Fibroblast of skin of left biceps (primary cell): ENCODE results near the gene SETD7.
A peak's percentile ranks its signal among the peaks of the same experiment; 100 is the strongest.

Source experiments
- DNase-seq, 2 experiments: peaks; one replicate each; pipeline ENCODE4 v3.0.0-alpha.2; 2013; ENCODE audit warnings: low read depth in 2 of 2

SETD7 gene

DNA sequence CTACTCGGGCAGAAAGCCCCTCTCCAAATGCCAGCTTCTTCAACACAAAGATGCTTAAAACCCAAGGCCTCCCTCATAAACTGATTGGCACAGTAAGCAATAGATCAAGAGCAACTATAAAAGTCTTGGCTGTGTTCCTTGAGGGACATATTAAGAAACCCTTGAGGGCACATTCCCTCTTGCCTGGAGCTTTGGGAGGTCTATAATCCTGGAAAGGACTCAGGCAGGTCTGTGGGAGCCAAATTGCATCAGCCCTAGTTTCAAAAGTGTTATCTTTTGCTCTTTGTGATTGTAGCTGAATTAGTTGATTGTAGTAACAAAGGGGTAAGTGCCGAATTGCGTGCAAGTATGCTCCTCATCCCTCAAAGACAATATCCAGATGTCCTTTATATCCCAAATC lies 18.6 kb upstream of the SETD7 start:
- no peak for DNase-seq

DNA sequence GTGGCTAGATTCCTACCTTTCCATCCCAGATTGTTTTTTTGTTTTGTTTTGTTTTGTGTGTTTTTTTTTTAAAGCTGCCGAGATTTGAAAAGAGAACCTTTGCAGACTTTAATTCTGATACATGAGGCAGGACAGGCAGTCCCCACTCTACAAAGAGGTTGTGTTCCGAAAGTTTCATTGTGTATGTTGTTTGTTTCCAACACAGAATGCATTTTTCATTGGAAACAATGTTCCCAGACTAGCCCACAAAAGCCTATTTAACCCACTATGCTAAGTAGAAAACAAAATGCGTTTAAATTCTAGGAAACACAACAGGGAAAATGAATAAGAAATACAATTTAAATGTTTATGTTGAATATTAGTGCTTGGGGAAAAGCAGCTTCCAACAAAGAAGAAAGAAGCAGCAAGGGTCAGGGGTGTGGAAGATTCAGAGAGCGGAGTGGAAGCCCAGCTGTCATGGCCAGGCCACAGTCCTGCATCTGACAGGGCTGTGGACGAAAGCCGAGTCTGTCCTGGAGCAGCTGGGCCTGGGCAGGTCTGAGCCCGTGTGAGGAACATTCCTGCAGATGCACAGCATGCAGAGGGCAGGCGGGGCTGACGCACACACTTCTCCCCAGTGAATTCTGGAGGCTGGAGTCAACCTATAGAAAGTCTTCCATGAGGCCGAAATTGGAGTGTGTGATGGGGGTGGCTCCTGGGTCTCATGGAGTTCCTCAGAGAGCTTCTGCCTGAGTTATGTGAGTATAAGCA lies 12.4 kb upstream of the SETD7 start:
- DNase-seq, result no peak

DNA sequence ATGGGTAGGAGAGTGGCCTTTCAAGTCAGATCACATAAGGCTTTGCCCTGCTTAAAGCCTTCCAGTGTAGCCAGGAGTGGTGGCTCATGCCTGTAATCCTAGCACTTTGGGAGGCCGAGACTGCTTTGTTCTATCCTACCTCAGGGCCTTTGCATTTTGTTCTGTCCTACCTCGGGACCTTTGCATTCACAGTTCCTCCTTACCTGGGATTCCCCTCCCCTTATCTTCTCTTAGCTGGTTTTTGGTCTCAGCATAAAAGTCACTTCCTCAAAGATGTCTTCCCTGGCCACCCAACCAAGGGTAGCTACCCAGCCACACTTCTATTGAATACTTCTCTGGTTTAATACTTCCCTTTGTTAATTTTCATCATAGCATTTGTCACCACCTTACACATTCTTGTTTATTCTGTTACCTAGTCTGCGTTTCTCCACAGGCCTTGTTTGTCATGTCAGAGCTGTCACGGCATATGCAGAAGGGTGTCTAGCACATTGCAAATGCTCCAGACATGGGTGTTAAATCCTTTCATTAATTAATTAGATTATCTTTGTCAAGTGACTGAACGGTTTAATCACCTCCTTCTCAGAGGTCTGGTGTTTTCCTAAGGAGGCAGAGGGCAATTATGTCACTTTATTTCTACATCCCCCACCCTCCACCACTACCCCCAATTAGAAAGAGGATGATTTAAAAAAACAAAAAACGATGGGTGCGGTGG lies 11.3 kb upstream of the SETD7 start:
- no peak for DNase-seq

DNA sequence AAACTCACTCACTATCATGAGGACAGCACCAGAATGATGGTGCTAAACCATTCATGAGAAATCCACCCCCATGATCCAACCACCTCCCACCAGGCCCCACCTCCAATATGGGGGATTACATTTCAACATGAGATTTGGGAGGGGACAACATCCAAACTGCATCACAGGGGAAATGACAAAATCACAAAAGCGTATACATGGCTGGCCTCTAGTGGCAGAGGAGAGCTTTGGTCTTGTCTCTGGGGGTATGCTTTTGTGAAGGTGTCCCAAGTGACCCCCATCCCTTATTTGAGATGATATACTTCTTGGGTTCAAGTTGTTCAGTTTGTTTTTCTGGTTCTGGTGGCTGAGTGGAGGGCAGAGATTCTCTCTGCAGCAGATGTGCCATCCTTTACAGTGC lies 8.5 kb upstream of the SETD7 start:
- DNase-seq, result no peak

DNA sequence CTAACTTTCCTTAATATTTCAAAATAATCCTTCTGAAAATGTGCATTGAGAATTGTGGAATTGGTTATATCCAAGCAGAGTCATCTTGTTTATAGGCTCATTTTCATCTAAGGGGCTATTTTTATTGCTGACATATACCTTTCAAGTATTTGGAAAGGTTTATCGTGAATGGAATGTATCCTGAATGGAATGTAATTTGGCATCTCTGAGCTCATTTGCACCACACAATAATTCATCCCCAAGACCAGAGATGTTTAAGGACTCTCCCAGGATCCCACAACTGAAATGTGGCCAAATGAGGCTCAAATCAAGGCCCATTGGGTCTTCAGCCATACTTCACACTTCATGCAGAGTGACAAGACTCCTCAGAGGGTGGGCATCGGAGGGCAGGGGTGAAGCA lies 7.5 kb upstream of the SETD7 start:
- DNase-seq, result no peak

DNA sequence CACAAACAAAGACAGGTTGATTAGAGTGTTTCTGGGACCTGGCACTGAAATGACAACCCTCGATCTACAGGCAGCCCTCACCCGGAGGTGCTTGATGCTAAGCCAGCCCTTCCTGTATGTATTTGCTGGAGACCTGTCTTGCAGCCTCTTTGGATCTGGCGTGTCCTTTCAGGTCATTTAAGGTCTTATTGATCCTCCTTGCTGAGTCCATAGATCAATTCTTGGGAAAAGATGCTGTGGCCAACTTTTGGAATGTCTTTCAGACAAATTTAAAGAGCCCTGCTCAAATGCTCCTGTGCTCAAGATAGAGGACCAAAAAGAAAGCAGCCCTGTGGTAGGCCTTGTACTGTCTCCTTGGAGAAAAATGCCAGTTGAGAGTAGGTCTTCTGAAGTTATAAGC lies 6.8 kb upstream of the SETD7 start:
- DNase-seq, result no peak

DNA sequence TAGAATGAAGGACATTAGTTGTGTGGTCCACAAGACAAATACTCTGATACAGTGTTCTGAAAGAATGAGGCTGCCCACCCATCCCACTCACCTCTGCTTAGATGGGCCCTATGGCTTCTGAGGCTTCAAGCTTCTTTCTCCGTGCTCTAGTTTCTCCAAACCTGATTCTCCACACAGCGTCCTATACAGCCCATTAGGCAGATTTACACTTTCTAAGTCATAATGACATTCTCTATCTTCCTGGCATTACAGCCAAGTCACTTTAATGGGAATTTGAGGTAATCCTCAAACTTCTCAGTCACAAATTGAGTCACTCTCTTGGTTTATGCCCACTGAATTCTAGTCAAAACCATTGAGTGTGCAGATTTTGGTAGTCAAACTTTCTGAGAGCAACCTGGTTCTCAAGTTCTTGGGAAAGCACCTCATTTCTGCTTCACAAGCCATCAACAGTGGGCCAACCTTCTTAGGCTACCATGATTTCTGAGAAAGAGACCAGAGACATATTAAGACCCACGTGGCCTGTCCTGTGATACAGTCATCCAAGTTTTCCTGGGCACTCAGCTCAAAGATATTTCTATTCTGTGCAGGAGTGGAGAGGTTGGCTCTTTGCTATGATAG lies 6.2 kb upstream of the SETD7 start:
- no peak for DNase-seq

DNA sequence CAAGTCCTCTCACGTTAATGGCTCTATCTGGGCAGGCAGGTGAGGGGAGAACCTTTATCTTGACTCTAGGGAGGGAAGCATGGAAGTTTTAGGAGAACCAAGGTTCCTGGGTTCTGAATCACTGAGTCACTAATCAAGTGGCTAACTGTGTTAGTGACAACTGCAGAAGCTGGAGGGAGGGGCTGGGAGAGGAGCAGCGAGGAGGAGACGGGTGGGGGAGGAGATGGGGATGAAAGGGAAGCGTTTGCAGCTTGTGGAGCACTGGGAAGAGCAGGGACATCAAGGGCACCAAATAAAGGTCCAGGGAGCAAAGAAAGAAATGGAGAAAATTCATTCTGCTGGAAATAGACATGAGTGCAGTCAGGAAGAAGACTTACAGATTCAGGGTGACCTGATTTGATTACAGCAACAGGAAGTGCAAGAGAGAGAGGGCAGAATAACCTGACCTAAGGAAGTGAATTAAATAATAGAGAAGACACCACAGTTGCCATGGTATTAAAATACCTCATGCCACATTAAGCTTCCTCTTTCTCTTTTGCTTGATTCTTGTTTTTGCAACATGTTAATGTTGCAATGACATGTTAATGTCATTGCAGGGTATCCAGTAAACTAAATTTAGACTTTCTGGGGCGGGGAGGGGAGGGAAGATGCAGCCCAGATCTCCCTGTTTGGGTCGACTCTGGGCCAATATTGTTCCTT lies 4.5 kb upstream of the SETD7 start:
- DNase-seq, result no peak

DNA sequence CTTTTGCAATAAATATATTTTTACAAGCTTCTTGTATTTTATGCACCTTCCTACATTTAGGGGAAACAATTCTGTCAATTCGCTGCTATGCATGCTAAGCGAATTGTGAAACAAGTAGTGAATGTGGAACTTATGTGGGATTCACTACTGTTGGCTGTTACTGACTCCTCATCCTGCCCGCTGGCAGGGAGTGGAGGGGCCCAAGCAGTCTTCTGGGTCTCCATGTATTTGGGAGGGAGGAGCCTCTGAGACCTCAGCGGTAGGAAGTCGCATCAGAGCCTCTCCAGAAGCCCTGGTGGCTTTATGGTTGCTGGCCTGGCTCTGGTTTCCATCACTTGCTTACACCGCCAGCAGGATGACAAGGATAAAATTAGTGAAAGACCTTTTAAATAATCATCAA lies 3.7 kb upstream of the SETD7 start:
- DNase-seq, result no peak

DNA sequence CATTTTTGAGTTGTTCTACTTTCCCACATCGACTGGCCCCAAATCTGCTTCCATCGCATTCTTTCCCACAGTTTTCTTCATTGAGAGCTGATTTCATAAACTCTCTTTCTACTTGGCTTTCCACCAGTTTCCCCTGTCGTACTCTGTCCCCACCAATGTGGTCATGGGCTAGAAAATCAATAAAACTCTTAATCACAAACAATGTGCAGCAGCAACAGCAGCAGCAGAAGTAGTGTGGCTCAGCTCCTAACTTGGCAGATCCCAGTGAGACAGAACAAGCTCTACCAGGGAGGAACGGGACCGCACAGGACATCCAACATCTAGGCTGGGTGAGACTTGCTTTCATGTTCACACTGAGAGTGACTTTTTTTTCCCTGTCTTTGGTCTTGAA lies 3.1 kb upstream of the SETD7 start:
- DNase-seq, result no peak

DNA sequence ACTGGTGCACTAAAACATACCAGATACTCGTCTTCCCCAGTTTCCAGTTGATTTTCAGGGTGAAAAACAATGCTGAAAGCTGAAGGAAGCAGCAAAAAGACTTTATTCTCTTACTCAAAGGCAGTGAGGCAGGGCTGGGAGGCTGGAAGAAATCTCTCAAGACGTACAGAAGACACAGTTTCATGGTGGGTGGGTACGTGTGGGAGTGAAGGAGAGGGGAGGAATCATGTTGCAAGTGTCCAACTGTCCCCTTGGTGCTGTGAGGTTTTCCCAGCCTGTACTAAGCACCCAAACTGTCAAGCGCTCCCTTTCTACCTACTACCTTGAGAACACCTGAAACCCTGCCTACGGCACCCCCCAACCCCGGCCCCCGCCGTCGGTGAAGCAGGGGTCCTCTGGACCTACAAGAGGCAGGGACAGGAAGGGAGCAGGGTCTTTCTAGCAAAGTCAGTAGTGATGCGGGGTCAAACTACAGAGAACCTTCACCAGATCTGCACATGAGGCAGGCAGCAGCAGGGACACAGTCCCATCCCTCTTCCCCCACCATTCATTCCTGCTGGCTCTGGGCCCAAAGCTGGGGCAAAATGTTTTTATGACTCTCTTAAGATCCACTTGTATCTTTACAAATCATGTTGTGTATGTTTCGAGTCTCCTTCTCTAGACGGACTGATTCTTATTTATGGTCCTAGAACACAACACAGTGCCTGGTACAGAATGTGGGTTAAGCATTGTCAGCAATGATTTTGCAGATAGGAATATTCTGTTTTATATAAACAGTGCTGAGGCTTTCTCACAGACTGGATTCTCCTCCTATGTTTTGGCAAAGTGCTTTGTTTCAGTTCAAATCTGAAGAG lies 2.4 kb upstream of the SETD7 start:
- DNase-seq, result no peak

DNA sequence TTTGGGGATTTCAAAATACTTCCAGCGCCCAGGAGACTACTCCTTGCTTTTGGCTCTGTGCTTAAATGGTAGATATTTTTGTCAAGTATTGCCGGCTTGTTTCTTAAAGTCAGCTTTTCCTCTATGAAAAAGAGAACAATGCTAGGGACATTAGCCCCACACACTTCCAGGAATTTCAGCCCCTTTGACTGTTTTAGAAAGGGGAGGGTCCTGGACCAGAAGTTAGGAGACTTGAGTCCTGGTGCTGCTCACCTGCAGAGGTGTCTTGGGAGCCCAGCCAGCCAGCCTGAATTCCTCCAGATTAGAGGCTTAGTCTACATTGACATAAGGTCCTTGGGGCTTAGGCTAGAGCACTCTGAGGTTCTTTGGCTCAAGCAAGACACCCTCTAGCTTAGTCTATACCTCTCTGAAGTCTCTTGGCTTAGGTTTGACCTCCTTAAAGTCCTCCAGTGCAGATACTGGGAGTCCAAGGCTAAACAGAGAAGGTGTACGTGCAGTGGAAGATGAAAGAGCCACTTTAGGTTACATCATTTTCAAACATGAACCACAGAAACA lies 1.6 kb upstream of the SETD7 start:
- DNase-seq, result no peak

DNA sequence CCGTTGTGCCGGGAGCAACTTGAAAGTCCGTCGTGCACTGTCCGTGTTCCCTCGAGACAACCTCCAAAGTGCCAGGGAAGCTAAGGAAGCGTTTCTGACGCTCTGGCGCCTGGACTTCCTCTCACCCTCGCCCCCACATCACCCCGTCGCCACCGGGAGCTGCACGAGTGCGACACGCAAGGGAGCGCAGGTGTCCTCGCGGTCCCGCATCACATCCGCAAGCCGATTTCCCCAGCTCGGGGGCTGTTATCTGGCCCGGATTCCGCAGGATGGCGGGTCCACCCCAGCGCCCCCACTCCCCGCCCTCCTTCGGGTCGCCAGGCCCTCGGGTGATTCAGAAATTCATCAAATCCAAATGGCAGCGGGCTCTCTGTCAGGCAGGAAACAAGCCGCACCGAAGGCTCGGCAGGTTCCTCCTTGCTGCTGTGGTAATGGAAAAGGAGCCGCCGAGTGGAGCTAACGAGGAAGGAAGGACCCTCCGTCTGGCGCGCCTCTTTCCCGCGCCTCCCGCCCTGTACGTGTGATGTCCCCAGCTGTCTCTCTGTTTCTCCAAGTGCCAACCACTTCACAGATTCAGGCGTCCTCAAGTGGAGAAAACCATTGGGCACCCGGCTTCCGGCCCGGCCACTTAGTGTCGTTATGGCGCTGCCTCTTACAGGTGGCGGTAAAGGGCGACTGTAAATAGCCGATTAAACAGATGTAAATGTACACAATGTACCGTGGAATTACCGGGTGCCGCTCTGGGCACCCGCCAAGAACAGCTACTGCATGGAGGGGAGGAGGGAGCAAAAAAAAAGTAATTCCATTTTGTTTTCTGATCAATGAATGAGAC lies 921 bp upstream of the SETD7 start:
- no peak for DNase-seq

DNA sequence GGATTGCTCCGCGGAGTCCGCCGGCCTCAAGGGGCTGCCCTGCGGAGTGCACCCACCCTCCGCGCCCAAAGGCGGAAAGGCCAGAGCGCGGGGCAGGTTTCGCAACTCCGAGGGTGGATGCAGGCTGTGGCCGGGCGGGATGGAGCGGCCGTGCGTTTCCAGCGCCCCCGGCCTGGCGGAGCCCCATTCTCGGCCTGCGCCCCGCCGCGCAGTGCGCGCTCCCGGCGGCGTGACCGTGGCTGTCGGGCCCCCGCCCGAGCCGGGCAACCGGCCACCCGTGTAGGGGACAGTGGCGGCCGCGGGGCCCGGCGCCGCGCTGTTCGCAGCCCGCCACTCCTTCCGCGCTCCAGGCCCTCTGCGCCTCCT lies 331 bp downstream of the SETD7 start:
- no peak for DNase-seq

DNA sequence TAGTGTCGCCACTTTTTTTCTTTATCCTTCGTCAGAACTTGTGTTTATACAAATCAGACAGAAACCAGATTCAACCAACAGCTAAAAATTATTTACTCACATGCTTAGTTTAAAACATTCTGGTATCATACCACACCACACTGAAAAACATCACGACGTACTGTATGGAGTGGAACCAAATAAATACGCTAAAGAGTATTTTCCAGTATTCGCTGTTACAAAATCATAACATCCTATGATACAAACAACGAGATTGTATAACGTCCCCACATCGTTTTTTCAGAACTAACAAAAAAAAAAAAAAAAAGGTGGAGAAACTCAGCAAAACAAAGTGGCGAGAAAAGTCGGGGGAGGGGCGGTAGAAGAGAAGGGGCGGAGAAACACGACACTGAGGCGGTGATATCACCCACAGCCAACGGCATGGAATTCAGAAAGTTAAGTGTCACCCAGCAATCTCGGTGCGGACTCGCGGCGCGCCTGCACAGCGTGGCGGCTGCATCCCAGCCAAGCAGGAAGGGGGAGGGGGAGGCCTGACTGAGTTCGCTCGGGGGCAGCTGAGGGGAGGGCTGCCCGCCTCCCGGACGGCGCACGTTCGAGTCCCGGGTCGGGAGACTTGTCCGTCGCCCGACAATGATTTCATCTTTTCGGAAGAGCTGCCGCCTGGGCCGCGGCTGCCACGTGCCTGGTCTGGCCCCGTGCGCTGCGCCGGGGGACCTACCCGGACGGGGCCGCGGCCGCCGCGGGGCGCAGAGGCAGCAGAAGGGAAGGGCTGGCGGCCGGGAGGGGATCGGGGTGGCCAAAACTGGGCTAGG lies 920 bp downstream of the SETD7 start:
- DNase-seq, result peak; percentile 83 to 84

DNA sequence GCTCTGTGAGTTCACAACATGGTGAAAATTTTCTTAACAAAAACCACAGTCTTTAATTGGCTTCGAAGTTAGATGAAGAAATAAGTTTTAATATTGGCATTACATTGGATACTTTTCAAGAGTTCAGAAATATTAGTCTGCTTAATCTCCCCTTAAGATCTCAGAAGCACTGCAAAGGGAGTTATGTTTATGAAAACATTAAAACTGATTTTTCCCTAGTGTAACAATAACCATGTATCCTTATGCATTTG lies 1.5 kb downstream of the SETD7 start:
- DNase-seq, result no peak

DNA sequence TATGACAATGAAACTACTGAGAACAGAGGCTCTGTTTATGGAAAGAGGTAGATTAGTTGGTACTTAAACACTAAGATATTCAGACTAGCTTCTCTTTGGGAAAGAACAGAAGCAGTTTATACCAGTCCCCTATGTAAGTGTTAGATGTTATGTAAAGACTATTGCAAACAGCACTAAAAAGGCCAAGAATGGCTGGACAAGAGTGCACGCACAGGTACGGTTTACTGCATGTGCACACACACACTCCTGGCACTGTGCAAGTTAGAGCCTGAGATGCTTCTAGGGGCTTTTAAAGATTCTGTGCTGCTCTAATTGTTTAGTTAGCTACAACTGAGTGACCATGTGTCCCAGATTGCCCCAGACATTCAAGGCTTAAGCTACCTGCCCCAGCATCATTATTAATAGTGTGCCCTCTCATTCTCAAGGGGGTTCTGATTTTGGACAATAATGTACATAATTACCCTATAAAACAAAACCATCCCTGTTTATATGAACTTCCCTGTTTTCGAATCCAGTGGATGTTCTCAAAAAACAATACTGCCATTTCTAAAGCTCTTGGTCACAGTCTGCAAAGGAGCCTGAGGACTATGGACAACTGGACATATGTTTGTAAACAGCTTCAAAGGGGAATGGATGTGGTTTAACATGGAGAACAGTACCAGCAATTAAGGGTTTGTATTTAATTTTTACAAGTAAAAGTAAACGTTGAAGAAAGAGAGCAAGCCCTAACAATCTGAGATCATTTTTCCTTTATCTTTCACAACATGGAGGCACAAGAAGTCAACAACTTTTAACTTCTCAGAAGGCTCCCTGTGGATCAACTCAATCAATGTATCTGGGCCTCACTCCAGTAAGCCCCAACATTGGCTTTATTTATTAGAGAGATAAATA lies 2.0 kb downstream of the SETD7 start:
- DNase-seq, result no peak

DNA sequence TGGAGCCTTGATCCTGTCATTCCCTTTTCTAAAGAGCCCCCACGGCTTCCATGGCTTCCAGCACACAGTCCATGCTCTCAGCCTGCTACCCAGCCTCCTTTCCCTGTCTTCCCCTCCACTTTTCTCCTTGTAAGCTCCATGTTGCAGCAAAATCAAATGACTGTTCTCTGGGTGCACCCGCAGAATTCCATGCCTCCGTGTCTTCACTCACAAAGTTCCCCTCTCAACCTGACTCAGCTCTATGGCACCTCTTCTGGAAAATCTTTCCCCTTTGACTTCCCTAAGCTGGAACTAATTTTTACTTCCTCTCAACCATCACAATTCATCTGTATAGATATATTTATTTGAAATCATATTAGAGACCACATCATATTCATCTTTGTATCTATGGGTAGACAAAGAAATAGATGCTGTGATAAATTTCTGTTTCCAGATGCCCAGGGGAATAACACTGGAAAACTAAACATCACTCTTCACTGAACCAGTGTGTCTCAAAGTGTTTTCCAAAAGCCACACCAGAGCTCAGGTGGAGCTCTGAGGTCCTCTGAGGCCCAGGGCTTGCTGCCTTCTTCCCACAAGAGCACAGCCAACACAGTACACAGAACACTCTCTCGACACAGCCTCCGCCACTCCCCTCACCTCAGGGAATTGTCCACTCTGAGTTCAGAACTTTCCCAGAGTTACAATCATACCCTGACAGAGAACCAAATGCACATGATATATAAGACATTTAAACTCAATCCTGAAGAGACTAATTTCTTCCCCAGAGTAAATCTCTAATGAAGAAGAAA lies 3.3 kb downstream of the SETD7 start:
- no peak for DNase-seq
